Retinal pigment epithelial cell (primary cell): Measurements from ENCODE around the gene KDM6B.

Source experiments
- DNase-seq: peaks from one replicate; pipeline ENCODE4 v3.0.0-alpha.2; 2010; ENCODE audit warnings: low read depth
- H3K4me3 ChIP-seq: 2 replicates; pipeline ENCODE4 v1.5.1; 2011; ENCODE audit warnings: mild to moderate bottlenecking, low read length, control low read depth, moderate library complexity
- CTCF ChIP-seq: conservative IDR thresholded peaks from 2 replicates; pipeline ENCODE4 v1.5.1; 2011; ENCODE audit warnings: low read depth, low read length, control low read depth, inconsistent platforms

The KDM6B gene

GRCh38 chr17:7832431-7832830 is 1.6 kb upstream of the KDM6B start:
- DNase-seq: no peak
- TF ChIP-seq CTCF: no peak

GRCh38 chr17:7833011-7833794 is 814 bp upstream of the KDM6B start:
- DNase-seq: no peak
- TF ChIP-seq CTCF: no peak
- H3K4me3 ChIP-seq: peak overlapping the region; percentile 64

More at GRCh38 chr17:7832431-7832830, 1.6 kb upstream of the KDM6B start:
- H3K4me3 ChIP-seq: no peak overlapping the region

GRCh38 chr17:7834542-7834956 is 532 bp downstream of the KDM6B start:
- H3K4me3 ChIP-seq: peak overlapping the region; percentile 64
- TF ChIP-seq CTCF: no peak
- no peak for DNase-seq

GRCh38 chr17:7834957-7835813 is 1.2 kb downstream of the KDM6B start:
- DNase-seq: peak; percentile 96
- H3K4me3 ChIP-seq: peak overlapping the region; percentile 64
- TF ChIP-seq CTCF: peak; percentile 82

- H3K4me3 ChIP-seq: peak overlapping the region; percentile 64
- DNase-seq: no peak
- no peak for TF ChIP-seq CTCF
Measured at GRCh38 chr17:7835814-7836595, 2.0 kb downstream of the KDM6B start.

- H3K4me3 ChIP-seq: peak overlapping the region; percentile 64
- peak; percentile 81 for DNase-seq
- no peak for TF ChIP-seq CTCF
Measured at GRCh38 chr17:7836596-7837407, 2.8 kb downstream of the KDM6B start.
